ENCODE data around the gene TOX4. TPM values are rescaled to one million over a fixed set of nuclear protein-coding genes. Genes with fewer than 3 reads are reported as not detected.

TOX4 gene
- total and polyA plus RNA-seq, 4 donors, result 19.0 to 75.7 (median 54.8) TPM

- Histone ChIP-seq H3K36me3 (ENCODE audit: control insufficient read depth in 1 of 2, insufficient read depth in 2 of 2, low read length in 1 of 2) (no peaks in the 10 kb centered on the region), H3K27me3 (ENCODE audit: control insufficient read depth in 1 of 2, insufficient read depth in 2 of 2, low read length in 1 of 2) (no peaks in the 10 kb centered on the region), H3K9me3 (ENCODE audit: control insufficient read depth, low read length) (no peaks in the 10 kb centered on the region), H3K27ac (ENCODE audit: low read depth in 1 of 2, low read length in 2 of 2) (peak within 1 kb of the TSS in 1 of 2 donors; percentile 79), H3K4me1 (ENCODE audit: control insufficient read depth in 1 of 2, insufficient read depth in 2 of 2, low read length in 2 of 2) (no peaks in the 10 kb centered on the region), H3K4me3 (ENCODE audit: low read length in 2 of 2) (peak within 1 kb of the TSS; percentile 69 to 88)
- peak; percentile 98 to 99 for DNase-seq
- WGBS, 2 donors, result 0 to 1% methylated on average over 51 to 53 of the region's 53 CpGs
- intact Hi-C loops (cut with DNase I), result loop anchor here (1.0 to 5.0 kb wide), 3 partner anchors 15 to 46 kb away; partner anchors contain the start of genes RAB2B (in 2 of the 2), TOX4 (in 2 of the 2) and SALL2 (in 1 of the 2)
- peak; percentile 99 for ATAC-seq (ENCODE audit: low FRiP score)
Measured at GRCh38 chr14:21510735-21511657, 34.0 kb downstream of the TOX4 start, which contains the start of gene METTL3. Gene METTL3, minus strand, starts transcription at chr14:21511340. Its CDS starts 117 bp downstream, at chr14:21511223.

- no peaks in the 10 kb centered on the region for H3K4me1 ChIP-seq (ENCODE audit: control insufficient read depth in 1 of 2, insufficient read depth in 2 of 2, low read length in 2 of 2)
- H3K4me3 ChIP-seq (ENCODE audit: low read length in 2 of 2), result no peak overlapping the region
- no peaks in the 10 kb centered on the region for H3K9me3 ChIP-seq (ENCODE audit: control insufficient read depth, low read length)
- no peaks in the 10 kb centered on the region for H3K27me3 ChIP-seq (ENCODE audit: control insufficient read depth in 1 of 2, insufficient read depth in 2 of 2, low read length in 1 of 2)
- intact Hi-C loops (cut with DNase I), result loop anchor here (5.0 kb wide), 2 partner anchors 37 to 43 kb away; partner anchors contain the start of genes RAB2B (in 2 of the 2) and TOX4 (in 2 of the 2)
- H3K36me3 ChIP-seq (ENCODE audit: control insufficient read depth in 1 of 2, insufficient read depth in 2 of 2, low read length in 1 of 2), result no peaks in the 10 kb centered on the region
- ATAC-seq (ENCODE audit: low FRiP score), result no peak
- H3K27ac ChIP-seq (ENCODE audit: low read depth in 1 of 2, low read length in 2 of 2), result no peak overlapping the region
- 83 to 89% methylated on average over 1 of the region's 1 CpG for WGBS, 2 donors
- no peak for DNase-seq
Measured at GRCh38 chr14:21514341-21514740, 37.3 kb downstream of the TOX4 start.

- H3K4me3 ChIP-seq (ENCODE audit: low read length in 2 of 2), result no peak overlapping the region
- WGBS, 2 donors, result 59 to 67% methylated on average over 2 of the region's 2 CpGs
- intact Hi-C loops (cut with DNase I), result no loop called here
- no peak overlapping the region for H3K27ac ChIP-seq (ENCODE audit: low read depth in 1 of 2, low read length in 2 of 2)
- H3K36me3 ChIP-seq (ENCODE audit: control insufficient read depth in 1 of 2, insufficient read depth in 2 of 2, low read length in 1 of 2), result no peaks in the 10 kb centered on the region
- DNase-seq, result no peak
- no peak for ATAC-seq (ENCODE audit: low FRiP score)
- no peaks in the 10 kb centered on the region for H3K4me1 ChIP-seq (ENCODE audit: control insufficient read depth in 1 of 2, insufficient read depth in 2 of 2, low read length in 2 of 2)
- no peaks in the 10 kb centered on the region for H3K27me3 ChIP-seq (ENCODE audit: control insufficient read depth in 1 of 2, insufficient read depth in 2 of 2, low read length in 1 of 2)
- H3K9me3 ChIP-seq (ENCODE audit: control insufficient read depth, low read length), result no peaks in the 10 kb centered on the region
Measured at GRCh38 chr14:21518725-21519124, 41.7 kb downstream of the TOX4 start.

- no peak overlapping the region for H3K27ac ChIP-seq (ENCODE audit: low read depth in 1 of 2, low read length in 2 of 2)
- ATAC-seq (ENCODE audit: low FRiP score) (no peak), DNase-seq (no peak)
- H3K27me3 ChIP-seq (ENCODE audit: control insufficient read depth in 1 of 2, insufficient read depth in 2 of 2, low read length in 1 of 2), result no peaks in the 10 kb centered on the region
- intact Hi-C loops (cut with DNase I), result no loop called here
- H3K4me1 ChIP-seq (ENCODE audit: control insufficient read depth in 1 of 2, insufficient read depth in 2 of 2, low read length in 2 of 2), result no peaks in the 10 kb centered on the region
- no peaks in the 10 kb centered on the region for H3K9me3 ChIP-seq (ENCODE audit: control insufficient read depth, low read length)
- WGBS, 2 donors, result 89 to 93% methylated on average over 1 of the region's 1 CpG
- no peak overlapping the region for H3K4me3 ChIP-seq (ENCODE audit: low read length in 2 of 2)
- H3K36me3 ChIP-seq (ENCODE audit: control insufficient read depth in 1 of 2, insufficient read depth in 2 of 2, low read length in 1 of 2), result no peaks in the 10 kb centered on the region
Measured at GRCh38 chr14:21520767-21521166, 43.8 kb downstream of the TOX4 start.

- H3K4me1 ChIP-seq (ENCODE audit: control insufficient read depth in 1 of 2, insufficient read depth in 2 of 2, low read length in 2 of 2), result no peaks in the 10 kb centered on the region
- H3K36me3 ChIP-seq (ENCODE audit: control insufficient read depth in 1 of 2, insufficient read depth in 2 of 2, low read length in 1 of 2), result no peaks in the 10 kb centered on the region
- DNase-seq (no peak), ATAC-seq (ENCODE audit: low FRiP score) (no peak)
- no peaks in the 10 kb centered on the region for H3K9me3 ChIP-seq (ENCODE audit: control insufficient read depth, low read length)
- no peak overlapping the region for H3K27ac ChIP-seq (ENCODE audit: low read depth in 1 of 2, low read length in 2 of 2)
- 49 to 60% methylated on average over 2 of the region's 2 CpGs for WGBS, 2 donors
- no peak overlapping the region for H3K4me3 ChIP-seq (ENCODE audit: low read length in 2 of 2)
- no peaks in the 10 kb centered on the region for H3K27me3 ChIP-seq (ENCODE audit: control insufficient read depth in 1 of 2, insufficient read depth in 2 of 2, low read length in 1 of 2)
- intact Hi-C loops (cut with DNase I), result no loop called here
Measured at GRCh38 chr14:21521501-21521900, 44.5 kb downstream of the TOX4 start.

GRCh38 chr14:21523203-21523602 lies 46.2 kb downstream of the TOX4 start:
- DNase-seq (no peak), ATAC-seq (ENCODE audit: low FRiP score) (no peak)
- Histone ChIP-seq H3K27ac (ENCODE audit: low read depth in 1 of 2, low read length in 2 of 2) (no peak overlapping the region), H3K4me3 (ENCODE audit: low read length in 2 of 2) (no peak overlapping the region), H3K27me3 (ENCODE audit: control insufficient read depth in 1 of 2, insufficient read depth in 2 of 2, low read length in 1 of 2) (no peaks in the 10 kb centered on the region), H3K9me3 (ENCODE audit: control insufficient read depth, low read length) (no peaks in the 10 kb centered on the region), H3K36me3 (ENCODE audit: control insufficient read depth in 1 of 2, insufficient read depth in 2 of 2, low read length in 1 of 2) (no peaks in the 10 kb centered on the region), H3K4me1 (ENCODE audit: control insufficient read depth in 1 of 2, insufficient read depth in 2 of 2, low read length in 2 of 2) (no peaks in the 10 kb centered on the region)
- 77 to 78% methylated on average over 7 of the region's 7 CpGs for WGBS, 2 donors
- intact Hi-C loops (cut with DNase I), result no loop called here

GRCh38 chr14:21524575-21525490 lies 47.8 kb downstream of the TOX4 start:
- no peaks in the 10 kb centered on the region for H3K36me3 ChIP-seq (ENCODE audit: control insufficient read depth in 1 of 2, insufficient read depth in 2 of 2, low read length in 1 of 2)
- H3K27ac ChIP-seq (ENCODE audit: low read depth in 1 of 2, low read length in 2 of 2), result no peak overlapping the region
- intact Hi-C loops (cut with DNase I), result no loop called here
- no peaks in the 10 kb centered on the region for H3K9me3 ChIP-seq (ENCODE audit: control insufficient read depth, low read length)
- H3K27me3 ChIP-seq (ENCODE audit: control insufficient read depth in 1 of 2, insufficient read depth in 2 of 2, low read length in 1 of 2), result no peaks in the 10 kb centered on the region
- H3K4me3 ChIP-seq (ENCODE audit: low read length in 2 of 2), result no peak overlapping the region
- peak in 1 of 2 donors; percentile 76 for DNase-seq
- H3K4me1 ChIP-seq (ENCODE audit: control insufficient read depth in 1 of 2, insufficient read depth in 2 of 2, low read length in 2 of 2), result no peaks in the 10 kb centered on the region
- ATAC-seq (ENCODE audit: low FRiP score), result no peak
- 81 to 88% methylated on average over 18 of the region's 18 CpGs for WGBS, 2 donors

GRCh38 chr14:21525571-21525961 lies 48.6 kb downstream of the TOX4 start:
- H3K4me1 ChIP-seq (ENCODE audit: control insufficient read depth in 1 of 2, insufficient read depth in 2 of 2, low read length in 2 of 2), result no peaks in the 10 kb centered on the region
- no peak overlapping the region for H3K27ac ChIP-seq (ENCODE audit: low read depth in 1 of 2, low read length in 2 of 2)
- no peaks in the 10 kb centered on the region for H3K36me3 ChIP-seq (ENCODE audit: control insufficient read depth in 1 of 2, insufficient read depth in 2 of 2, low read length in 1 of 2)
- no peaks in the 10 kb centered on the region for H3K9me3 ChIP-seq (ENCODE audit: control insufficient read depth, low read length)
- H3K27me3 ChIP-seq (ENCODE audit: control insufficient read depth in 1 of 2, insufficient read depth in 2 of 2, low read length in 1 of 2), result no peaks in the 10 kb centered on the region
- H3K4me3 ChIP-seq (ENCODE audit: low read length in 2 of 2), result peak overlapping the region; percentile 62 to 97
- no peak for DNase-seq
- 24 to 36% methylated on average over 8 to 12 of the region's 12 CpGs for WGBS, 2 donors
- ATAC-seq (ENCODE audit: low FRiP score), result peak; percentile 43
- intact Hi-C loops (cut with DNase I), result no loop called here
